IPS-18c (cell line): ENCODE measurements around the gene GALK2.
"Not testable (repeated sequence)": the region's sequence is repeated elsewhere in the genome, so short reads cannot be mapped to it uniquely, and the experiment has no call there.

Source experiments
- H3K4me3 ChIP-seq: 2 replicates; pipeline ENCODE4 v1.7.0; 2013; ENCODE audit warnings: low read depth, mild to moderate bottlenecking, low read length, moderate library complexity; ENCODE audit not compliant: insufficient read depth
- H3K9me3 ChIP-seq: one replicate; pipeline ENCODE4 v1.6.1; 2013; ENCODE audit warnings: mild to moderate bottlenecking, low read length, moderate library complexity; ENCODE audit not compliant: control insufficient read depth, insufficient read depth

The GALK2 gene

DNA sequence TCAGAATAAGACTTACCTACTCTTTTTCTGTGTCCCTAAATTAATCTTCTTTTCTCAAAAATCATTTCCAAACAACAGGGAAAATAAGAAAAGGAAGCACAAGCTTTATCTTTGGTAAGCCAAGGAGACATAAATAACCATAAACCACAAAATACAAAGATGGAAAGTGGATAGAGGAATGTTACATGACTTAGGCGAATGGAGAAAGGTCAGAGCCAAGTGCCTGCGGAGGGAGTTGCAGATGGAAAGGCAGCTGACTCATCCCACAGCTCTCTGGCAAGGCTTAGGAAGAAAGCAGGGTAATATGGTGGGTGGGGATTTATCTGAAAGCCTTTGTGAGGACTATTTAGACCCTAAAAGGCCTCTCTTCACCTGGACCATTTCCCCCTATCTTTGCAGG, 72.8 kb downstream of the GALK2 start:
- Histone ChIP-seq H3K4me3 (no peak overlapping the region), H3K9me3 (no peaks in the 10 kb centered on the region)

DNA sequence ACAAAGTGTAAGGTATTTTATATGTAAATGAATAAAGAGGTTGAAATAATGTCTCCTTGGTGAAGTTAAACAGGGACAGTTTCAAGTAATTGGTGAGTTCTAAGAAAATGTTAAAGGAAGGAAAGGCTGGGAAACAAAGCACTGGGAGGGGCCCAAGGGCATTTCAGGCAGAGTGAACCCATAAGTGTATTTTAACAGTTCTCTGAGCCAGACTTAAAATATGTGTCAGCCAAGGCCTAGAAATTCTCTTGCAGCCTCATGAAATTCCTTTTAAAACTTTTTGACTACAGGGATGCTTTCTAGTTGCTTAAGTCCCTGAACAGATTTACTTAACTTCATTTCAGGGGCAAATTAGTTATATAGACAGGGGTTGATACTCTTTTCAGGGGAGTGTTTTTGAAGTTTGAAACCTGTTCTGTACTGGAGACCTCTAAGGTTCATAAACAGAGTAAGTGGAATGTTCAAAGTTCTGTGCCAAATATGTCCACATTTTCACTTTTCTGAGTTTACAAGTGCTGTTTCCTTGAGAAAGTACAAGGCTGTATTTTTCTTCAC, 77.6 kb downstream of the GALK2 start:
- no peaks in the 10 kb centered on the region for H3K9me3 ChIP-seq
- no peak overlapping the region for H3K4me3 ChIP-seq

DNA sequence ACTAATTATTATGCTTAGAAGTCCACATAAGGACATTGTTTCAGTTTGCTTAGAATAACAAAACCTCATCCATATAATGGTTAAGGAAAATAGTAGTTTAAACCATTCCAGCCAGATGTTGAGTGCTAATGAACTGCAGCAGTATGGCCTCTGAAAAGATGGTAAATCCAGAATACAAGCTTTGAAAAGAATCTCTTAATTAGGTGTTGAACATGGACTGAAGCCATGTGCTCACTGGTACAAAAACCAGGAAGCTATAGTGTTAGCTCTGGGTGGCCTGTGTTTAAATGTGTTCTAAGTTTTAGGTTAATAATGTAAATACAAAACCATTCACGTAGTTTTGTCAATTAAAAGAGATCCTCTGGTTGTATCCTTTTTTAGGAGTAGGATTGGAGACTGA, 78.2 kb downstream of the GALK2 start:
- Histone ChIP-seq H3K9me3 (no peaks in the 10 kb centered on the region), H3K4me3 (no peak overlapping the region)

DNA sequence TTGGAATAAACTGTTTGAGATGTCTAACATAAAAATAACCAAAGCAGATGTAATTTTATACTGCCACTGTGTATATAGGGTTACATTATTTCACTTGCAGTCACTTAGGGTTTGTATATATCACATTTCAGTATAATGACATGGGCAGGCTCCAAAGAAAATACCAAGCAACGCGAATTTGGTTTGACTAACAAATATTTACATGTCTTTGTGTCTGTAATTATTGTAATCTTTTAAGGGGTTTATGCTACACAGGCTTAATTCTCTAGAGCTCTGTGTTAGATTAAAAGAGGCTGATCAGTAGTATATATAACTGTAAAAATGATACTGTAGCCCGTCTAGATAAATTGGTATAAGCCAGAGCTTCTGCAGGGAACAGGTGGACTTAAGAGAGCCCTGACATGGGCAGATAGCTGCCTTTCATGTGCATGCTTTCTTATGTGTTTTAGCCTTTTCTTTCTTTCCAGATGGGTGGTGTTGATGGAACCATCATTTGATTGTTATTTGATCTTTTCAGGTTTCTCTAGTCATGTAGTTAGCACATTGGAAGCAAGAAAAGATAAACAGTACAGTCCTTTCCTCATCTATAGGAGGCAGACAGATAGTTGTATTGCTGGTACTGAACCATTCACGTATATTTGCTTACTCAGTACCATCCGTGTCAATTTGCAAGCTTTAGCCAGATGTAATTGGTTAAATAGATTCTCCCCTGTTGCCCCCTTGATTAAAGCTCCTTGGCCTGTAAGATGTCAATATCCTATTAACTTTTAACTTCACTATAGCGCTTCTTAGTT, 86.1 kb downstream of the GALK2 start:
- Histone ChIP-seq H3K9me3 (no peaks in the 10 kb centered on the region), H3K4me3 (no peak overlapping the region)

DNA sequence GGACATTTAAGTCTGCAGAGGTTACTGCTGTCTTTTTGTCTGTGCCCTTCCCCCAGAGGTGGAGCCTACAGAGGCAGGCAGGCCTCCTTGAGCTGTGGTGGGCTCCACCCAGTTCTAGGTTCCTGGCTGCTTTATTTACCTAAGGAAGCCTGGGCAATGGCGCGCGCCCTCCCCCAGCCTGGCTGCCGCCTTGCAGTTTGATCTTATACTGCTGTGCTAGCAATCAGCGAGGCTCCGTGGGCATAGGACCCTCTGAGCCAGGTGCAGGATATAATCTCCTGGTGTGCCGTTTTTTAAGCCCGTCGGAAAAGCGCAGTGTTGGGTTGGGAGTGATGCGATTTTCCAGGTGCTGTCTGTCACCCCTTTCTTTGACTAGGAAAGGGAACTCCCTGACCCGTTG, 95.1 kb downstream of the GALK2 start:
- H3K4me3 ChIP-seq, H3K9me3 ChIP-seq: not testable (repeated sequence)

DNA sequence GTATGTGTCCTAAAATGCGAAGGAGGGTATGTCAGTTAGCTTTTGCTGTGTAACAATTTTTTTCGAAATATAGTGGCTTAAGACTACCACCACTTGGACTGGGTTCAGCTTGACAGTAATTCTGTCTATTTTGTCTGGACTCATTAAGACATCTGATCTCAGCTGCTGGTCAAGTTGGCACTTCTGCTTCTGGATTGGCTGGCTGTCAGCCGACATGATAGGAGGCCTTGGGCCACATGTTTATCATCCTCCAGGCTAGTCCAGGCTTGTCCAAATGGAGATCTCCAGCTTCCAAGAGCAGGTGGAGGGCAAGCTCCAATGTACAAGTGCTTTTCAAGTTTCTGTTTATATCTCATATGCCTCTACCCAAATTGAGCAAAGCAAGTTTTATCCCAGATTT, 95.9 kb downstream of the GALK2 start:
- no peak overlapping the region for H3K4me3 ChIP-seq

DNA sequence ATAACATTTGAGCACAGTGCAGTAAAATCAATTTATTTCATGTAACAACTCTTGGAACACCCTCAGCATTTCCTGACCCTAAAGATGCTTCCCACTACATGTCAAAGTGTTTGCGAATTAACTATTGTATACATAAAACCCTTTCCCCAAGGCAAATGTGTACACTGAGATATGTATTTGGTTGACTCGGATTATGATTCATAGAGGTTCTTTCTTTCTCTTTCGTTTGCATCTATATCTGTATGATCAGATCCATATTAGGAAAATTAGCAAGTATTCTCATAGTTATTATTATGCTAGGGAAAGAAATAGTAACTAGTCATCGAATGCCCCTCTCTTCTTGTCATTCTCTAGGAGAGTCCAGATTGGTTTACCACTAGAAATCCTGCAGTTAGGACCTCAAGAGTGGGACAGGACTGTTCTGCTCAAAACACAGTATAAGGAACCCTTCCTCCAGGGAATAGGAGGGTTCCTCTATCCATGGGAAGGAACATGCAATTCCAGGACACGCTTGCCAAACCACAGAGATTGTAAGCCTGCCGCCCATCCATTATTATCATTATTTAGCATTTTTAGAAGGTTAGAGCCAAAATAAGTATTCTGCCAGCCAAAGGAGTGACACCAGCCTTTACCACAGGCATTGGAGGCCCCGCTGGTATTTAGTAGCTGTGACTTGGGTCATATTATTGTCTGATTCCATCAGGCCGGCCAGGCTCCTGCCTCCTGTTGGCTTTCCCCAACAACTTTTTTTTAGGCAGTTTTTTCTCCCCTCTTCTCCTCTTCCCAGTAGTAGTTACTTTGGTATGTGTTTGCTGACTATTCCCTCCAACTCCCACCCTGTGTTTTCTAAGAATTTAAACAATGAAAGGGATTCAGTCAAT, 100.7 kb downstream of the GALK2 start:
- no peak overlapping the region for H3K4me3 ChIP-seq

More for the DNA sequence above, 95.9 kb downstream of the GALK2 start:
- H3K9me3 ChIP-seq, result no peaks in the 10 kb centered on the region

DNA sequence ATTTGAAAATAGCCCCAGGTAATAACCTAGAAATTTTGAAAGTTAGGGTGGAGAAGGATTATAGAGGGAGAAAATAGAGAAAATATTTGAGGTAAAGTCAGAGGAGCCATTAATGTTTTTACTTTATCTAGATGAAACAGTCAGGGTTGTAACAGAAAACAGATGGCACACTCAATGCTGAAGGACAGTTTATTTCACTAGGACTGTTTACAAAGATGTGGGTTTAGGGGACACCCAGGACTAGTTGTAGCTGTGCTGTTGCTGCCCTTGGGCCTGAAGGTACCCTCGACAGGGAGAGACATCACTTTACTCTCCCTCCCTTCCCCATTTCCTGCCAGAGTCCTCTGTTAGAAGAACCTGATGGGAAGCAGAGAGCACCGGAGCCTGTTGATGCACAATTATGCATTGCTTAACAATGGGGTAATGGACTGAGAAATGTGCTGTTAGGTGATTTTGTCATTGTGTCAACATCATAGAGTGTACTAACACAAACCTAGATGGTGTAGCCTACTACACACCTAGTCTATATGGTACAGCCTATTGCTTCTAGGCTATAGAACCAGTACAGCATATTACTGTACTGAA, 103.8 kb downstream of the GALK2 start:
- H3K4me3 ChIP-seq, result no peak overlapping the region
- H3K9me3 ChIP-seq, result no peaks in the 10 kb centered on the region

More for the DNA sequence above, 100.7 kb downstream of the GALK2 start:
- no peaks in the 10 kb centered on the region for H3K9me3 ChIP-seq

DNA sequence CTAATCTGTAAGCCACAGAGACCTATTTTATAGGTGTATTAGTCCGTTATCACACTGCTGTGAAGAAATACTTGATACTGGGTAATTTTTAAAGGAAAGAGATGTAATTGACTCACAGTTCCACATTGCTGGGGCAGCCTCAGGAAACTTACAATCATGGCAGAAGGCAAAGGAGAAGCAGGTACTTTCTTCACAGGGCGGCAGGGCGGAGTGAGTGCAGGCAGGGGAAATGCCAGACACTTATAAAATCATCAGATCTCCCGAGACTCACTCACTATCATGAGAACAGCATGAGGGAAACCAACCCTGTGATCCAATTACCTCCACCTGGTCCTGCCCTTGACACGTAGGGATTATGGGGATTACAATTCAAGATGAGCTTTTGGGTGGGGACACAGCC, 108.7 kb downstream of the GALK2 start:
- Histone ChIP-seq H3K9me3 (no peaks in the 10 kb centered on the region), H3K4me3 (no peak overlapping the region)

DNA sequence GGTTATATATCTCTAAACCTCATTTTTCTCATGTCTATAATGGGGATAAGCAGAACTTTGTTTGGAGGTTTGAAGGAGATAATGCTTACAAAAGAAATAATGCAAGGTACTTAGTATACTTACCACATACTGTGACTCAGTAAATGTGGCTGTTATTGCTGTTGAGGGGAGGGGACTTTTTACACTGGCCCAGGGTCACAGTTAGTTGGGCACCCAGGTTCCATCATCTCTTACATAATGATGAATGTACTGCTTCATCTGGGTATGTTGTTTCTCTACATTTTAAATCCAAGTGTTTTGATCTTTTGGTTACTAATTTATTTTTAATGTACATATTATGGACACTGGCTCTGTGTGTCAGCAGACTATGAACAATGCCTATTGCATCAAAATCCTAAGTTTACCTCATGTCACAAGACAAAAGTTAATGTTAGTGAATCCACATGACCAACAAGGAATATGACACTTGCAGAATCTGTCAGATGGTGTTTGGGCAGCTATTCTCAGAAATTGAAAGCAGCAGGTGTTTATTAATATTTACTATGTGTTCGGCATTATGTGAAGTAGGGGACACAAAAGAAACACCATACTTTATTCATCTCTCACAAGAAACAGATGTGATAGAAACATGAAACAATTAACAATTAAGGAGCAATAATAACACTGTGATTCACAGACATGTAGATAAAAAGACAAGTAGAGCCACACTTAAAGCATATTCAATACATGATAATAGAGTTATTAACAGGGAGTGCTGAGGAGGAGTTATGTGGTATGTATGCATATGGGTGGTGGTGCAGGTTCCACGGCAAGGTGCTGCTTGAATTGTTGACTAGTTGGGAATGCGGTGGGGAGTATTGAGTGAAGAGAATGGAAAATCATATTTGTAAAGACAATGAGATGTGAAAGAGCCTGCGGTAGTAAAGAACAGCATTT, 109.7 kb downstream of the GALK2 start:
- Histone ChIP-seq H3K4me3 (no peak overlapping the region), H3K9me3 (no peaks in the 10 kb centered on the region)

DNA sequence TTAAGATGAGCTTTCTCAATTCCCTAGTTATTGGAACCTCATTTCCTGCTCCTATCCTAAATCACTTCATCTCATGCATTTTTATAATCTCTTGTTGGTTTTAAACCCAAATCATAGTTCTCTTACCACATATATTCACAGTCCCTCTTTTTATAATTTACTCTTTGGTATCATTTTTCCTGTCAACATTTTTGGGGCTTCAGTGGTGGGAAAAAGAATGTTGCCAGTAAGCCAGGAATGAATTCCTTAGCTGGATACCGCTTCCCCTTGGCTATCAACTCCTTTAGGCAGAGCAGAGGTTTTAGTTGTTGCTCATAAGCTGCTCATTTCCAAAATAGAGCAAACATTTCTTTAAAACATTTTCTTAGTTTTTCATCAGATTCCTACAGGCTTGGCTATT, 112.3 kb downstream of the GALK2 start:
- Histone ChIP-seq H3K9me3 (no peaks in the 10 kb centered on the region), H3K4me3 (no peak overlapping the region)

DNA sequence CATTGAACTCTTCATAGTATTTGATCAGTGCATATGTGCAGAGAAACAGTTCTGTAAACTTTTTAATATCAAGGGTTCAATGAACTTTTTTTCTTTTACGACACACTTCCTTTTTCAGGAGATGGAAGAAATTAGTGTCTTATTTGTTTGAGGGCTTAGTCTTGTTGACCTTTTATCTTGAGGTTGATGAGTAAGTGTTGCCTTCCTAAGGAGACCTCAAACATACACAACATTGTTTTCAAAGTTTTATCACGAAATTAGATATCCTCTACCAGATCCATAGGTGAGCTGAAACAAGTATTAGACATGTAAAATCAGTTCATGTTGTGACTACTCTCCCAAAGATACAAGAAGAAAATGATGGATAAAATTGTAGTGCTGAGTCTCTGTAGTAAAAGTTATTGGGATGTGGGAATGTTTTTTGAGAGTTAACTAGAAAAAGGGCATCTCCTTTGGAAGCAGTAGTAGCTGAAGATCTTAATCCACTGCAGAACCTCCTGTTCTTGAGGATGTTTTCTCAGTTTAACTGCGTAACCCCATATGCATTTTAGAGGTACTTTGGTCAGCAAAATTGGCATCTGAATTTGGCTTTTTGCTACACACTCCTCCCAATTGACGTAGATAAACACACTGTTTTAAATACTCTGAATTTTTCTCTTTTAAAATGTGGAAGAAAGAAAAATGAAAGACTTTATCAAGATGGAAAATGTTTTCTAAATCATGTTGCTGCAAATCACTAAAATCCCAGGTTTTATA, 116.8 kb downstream of the GALK2 start:
- Histone ChIP-seq H3K4me3 (no peak overlapping the region), H3K9me3 (no peaks in the 10 kb centered on the region)

DNA sequence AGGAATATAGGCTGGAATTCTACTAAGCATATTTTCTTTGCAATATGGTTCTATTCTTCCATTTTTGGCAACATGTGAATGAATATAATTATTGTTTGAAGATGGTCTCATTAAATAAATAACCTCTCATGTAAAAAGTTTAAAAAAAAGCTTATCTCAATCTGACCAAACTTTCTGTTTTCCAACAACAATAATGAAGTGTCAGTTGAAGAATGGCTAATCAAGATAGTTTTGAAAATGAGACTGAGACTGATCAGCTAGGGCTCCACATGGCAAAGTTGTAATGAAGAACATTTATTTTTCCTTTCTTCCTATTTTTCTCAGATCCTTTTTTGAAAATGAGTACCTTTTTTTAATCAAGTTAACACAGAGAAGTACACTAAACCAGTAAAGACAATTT, 117.4 kb downstream of the GALK2 start:
- Histone ChIP-seq H3K4me3 (no peak overlapping the region), H3K9me3 (no peaks in the 10 kb centered on the region)

DNA sequence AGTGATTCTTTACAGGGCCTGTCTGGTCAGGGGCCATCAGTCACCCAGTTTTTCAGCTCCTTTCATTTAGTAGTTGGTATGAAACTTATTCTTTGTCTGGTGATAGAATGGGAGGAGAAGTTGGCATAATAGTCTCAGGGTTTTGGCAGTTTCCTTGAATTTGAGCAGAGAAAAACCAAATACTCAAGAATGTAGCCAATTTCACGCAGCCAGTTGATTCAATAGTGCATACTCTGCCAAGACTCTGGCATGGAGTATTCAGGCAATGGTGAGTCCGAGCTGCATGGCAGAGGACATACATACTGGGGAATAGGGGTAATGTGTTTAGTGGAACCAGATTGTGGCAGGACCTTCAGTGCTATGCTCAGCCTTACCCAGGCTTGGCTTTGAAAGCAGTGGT, 118.3 kb downstream of the GALK2 start:
- no peak overlapping the region for H3K4me3 ChIP-seq
- H3K9me3 ChIP-seq, result no peaks in the 10 kb centered on the region

DNA sequence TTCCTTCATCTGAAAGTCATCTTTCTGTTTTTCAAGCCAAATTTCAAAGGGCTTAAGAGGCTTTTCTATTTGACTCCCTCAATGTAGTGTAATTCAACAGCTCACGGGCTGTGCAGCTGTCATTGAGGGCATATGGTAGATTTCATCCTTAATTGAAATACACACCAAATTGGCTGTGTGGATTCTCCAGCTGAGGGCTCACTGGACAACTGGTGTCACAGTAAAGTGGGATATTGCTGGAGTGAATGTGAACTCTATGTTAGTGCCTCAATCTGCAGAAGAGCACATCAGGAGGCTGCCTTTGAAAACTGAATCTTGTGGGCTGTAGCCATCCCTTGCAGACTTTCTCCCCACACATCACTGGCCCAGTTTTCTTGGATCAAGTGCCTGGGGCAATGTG, 120.1 kb downstream of the GALK2 start:
- H3K4me3 ChIP-seq, result no peak overlapping the region
- no peaks in the 10 kb centered on the region for H3K9me3 ChIP-seq

DNA sequence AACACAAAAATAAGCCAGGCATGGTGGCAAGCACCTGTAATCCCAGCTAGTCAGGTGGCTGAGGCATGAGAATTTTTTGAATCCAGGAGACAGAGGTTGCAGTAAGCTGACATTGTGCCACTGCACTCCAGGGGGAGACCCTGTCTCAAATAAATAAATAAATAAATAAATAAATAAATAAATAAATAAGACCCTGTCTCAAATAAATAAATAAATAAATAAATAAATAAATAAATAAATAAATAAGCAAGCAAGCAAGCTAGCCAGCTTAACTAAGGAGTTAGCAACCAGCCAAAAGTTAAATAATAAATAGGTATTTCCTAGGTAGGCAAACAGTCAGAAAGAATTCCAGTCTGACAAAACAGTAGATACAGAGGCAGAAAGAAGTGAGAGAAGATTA, 123.9 kb downstream of the GALK2 start:
- no peaks in the 10 kb centered on the region for H3K9me3 ChIP-seq
- no peak overlapping the region for H3K4me3 ChIP-seq
